SK-N-SH treated with all-trans-retinoic acid at 6 μM for 48 hours (cell line): Measurements from ENCODE around the gene HOMER1.

Source experiments
- ISL1 ChIP-seq: fragments of 250-450 bp; sonication (Bioruptor Pico); IDR thresholded peaks from 2 replicates; pipeline ENCODE4 v2.1.2; 2022; ENCODE audit warnings: mild to moderate bottlenecking, moderate library complexity
- SNAI2 ChIP-seq: fragments of 250-450 bp; sonication (Bioruptor Pico); IDR thresholded peaks from 2 replicates; pipeline ENCODE4 v1.5.0; 2020; ENCODE audit warnings: mild to moderate bottlenecking, moderate library complexity
- ZC3H10 ChIP-seq: fragments of 250-450 bp; sonication (Bioruptor Pico); IDR thresholded peaks from 2 replicates; pipeline ENCODE4 v1.5.1; 2021; ENCODE audit warnings: mild to moderate bottlenecking, moderate library complexity
- TF ChIP-seq, protein P1 (sequence below): fragments of 250-450 bp; sonication (Bioruptor Pico); IDR thresholded peaks from 2 replicates; pipeline ENCODE4 v1.5.1; 2020; ENCODE audit warnings: low read depth, mild to moderate bottlenecking, moderate library complexity

DNA sequence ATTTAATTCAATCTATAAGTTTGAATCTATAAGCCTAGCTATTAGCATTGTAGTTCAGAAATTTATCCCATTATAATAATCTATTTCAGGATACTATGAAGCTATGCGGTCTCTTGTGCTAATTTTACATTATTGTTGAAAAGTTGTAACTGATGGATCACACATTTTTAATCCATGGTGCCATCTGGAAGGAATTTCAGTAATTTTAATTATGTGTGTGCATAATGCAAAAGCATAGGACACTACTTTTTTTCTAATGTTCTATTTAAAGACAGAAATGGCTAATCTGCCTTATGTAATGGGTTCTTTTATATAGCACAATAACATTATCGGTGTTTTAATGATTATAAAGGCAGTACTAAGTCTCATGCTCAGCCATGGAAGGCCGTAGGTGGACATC is 90.6 kb downstream of the HOMER1 start:
- no peak for TF ChIP-seq ZC3H10
- TF ChIP-seq SNAI2 (CRISPR knock-in tag), result no peak
- TF ChIP-seq, protein P1, sequence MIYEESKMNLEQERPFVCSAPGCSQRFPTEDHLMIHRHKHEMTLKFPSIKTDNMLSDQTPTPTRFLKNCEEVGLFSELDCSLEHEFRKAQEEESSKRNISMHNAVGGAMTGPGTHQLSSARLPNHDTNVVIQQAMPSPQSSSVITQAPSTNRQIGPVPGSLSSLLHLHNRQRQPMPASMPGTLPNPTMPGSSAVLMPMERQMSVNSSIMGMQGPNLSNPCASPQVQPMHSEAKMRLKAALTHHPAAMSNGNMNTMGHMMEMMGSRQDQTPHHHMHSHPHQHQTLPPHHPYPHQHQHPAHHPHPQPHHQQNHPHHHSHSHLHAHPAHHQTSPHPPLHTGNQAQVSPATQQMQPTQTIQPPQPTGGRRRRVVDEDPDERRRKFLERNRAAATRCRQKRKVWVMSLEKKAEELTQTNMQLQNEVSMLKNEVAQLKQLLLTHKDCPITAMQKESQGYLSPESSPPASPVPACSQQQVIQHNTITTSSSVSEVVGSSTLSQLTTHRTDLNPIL (CRISPR knock-in tag), result no peak
- TF ChIP-seq ISL1 (CRISPR knock-in tag), result no peak
